Astrocyte of the cerebellum (primary cell): ENCODE data around the gene NCLN.
A peak's percentile ranks its signal among the peaks of the same experiment; 100 is the strongest.

ENCODE experiments used
- DNase-seq: peaks from one replicate; pipeline ENCODE4 v3.0.0-alpha.2; 2011; ENCODE audit warnings: low read depth
- H3K4me3 ChIP-seq: 2 replicates; pipeline ENCODE4 v1.5.1; 2011; ENCODE audit warnings: mild to moderate bottlenecking, low read depth, low read length, moderate library complexity
- in situ Hi-C: cut with HindIII; loops from 2 replicates; pipeline ENCODE4 v1.10.0; 2017; ENCODE audit warnings: low sequenced_read_pairs
- TF ChIP-seq, protein P1 (sequence below): IDR thresholded peaks from 2 replicates; pipeline ENCODE4 v1.5.1; 2012; ENCODE audit warnings: low read length, low read depth, moderate library complexity, mild to moderate bottlenecking; ENCODE audit errors: missing control alignments

NCLN gene

DNA sequence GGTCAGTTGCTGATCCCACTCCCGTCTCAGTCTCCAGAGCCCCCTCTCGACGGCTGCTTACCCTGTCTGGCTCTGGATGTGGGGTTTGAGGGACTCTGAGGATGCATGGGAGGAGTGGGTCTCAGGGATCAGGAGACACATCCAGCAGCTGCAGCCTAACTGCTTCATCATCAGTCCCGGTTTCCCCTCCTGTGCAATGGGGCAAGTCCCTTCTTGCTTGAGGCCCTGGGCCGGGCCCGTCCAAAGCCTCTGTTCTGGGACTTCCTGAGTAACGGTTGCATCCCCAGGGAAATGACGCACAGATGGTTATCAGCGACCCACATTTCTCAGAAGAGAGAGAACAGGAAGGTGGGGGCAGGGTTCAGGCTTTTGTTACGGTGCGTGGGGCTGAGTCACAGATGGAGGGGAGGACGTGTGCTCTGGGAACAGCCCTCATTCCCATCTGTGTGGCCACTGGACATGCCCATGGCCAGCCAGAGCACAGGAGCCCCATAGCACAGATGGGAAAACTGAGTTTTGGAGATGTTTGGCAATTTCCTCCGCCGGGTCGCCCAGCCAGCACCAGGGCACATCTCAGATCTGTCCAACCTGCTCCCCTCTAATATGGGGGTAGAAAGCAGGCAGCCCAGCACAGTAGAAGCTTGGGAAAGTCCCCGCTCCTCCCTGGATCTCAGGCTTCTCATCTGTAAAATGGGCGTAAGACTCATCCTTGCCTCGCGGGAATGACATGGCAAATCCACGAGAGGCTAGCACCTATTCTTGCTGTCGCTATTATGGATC lies 30.6 kb upstream of the NCLN start:
- H3K4me3 ChIP-seq = no peak overlapping the region
- TF ChIP-seq, protein P1, sequence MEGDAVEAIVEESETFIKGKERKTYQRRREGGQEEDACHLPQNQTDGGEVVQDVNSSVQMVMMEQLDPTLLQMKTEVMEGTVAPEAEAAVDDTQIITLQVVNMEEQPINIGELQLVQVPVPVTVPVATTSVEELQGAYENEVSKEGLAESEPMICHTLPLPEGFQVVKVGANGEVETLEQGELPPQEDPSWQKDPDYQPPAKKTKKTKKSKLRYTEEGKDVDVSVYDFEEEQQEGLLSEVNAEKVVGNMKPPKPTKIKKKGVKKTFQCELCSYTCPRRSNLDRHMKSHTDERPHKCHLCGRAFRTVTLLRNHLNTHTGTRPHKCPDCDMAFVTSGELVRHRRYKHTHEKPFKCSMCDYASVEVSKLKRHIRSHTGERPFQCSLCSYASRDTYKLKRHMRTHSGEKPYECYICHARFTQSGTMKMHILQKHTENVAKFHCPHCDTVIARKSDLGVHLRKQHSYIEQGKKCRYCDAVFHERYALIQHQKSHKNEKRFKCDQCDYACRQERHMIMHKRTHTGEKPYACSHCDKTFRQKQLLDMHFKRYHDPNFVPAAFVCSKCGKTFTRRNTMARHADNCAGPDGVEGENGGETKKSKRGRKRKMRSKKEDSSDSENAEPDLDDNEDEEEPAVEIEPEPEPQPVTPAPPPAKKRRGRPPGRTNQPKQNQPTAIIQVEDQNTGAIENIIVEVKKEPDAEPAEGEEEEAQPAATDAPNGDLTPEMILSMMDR = no peak
- DNase-seq = peak; percentile 66
- in situ Hi-C loops = no loop called here

DNA sequence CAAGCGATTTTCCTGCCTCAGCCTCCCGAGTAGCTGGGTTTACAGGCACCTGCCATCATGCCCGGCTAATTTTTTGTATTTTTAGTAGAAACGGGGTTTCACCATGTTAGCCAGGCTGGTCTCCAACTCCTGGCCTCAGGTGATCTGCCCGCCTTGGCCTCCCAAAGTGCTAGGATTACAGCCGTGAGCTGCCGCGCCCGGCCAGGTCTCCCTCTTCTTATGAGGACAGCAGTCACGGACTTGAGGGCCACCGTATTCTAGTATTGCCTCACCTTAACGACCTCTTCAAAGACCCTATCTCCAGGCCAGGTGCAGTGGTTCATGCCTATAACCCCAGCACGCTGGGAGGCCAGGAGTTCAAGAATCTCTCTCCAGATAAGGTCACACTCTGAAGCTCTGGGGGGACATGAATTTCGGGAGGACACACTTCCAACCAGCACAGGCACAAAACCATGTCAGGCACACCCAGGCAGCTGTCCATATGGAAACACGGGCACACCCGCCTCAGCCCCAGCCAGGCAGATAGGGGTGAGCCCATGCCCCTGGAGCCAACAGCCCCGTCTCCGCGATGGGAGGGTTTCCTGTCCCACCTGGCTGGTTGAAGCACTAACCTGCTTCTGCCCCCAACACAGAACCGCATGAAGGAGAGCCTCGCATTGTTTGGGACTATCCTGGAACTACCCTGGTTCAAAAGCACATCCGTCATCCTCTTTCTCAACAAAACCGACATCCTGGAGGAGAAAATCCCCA lies 28.5 kb upstream of the NCLN start:
- in situ Hi-C loops = no loop called here
- TF ChIP-seq, protein P1 = no peak
- no peak overlapping the region for H3K4me3 ChIP-seq

DNA sequence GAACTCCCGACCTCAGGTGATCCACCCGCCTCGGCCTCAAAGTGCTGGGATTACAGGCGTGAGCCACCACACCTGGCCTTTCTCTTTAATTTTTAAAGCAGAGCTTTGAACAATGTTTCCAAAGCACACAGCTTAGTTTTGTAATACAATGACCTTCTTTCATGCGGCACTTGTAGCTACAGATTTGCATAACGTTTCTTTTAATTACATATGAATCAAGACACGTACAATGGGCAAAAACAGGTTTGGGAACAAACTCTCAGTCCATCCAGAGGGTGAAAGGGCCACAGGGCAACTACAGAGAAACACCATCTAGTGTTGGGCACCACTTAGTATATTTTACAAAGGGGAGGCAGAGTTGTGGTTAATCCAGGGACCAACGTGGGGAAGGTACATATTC lies 26.2 kb upstream of the NCLN start:
- TF ChIP-seq, protein P1 = no peak
- no peak for DNase-seq
- H3K4me3 ChIP-seq = no peak overlapping the region
- in situ Hi-C loops = no loop called here

More for the DNA sequence above, 28.5 kb upstream of the NCLN start:
- no peak for DNase-seq

DNA sequence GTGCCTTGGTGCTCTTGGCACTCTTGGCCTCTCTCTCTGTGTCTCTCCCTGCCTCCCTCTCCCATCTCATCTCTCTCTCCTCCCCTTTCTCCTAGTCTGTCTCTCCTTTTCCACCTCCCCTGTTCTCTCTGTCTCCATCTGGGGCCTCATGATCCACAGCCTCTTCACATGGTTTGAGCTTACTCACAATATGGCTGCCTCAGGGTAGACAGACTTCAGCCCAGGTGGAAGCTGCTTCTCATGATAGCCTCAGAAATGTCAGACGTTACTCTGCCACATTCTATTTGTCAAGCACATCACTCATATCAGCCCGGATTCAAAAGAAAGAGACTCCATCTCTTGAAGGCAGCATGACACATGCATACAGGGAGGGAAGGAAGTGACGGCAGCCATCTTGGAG lies 25.5 kb upstream of the NCLN start:
- no peak overlapping the region for H3K4me3 ChIP-seq
- in situ Hi-C loops = no loop called here
- TF ChIP-seq, protein P1 = no peak
- DNase-seq = no peak

DNA sequence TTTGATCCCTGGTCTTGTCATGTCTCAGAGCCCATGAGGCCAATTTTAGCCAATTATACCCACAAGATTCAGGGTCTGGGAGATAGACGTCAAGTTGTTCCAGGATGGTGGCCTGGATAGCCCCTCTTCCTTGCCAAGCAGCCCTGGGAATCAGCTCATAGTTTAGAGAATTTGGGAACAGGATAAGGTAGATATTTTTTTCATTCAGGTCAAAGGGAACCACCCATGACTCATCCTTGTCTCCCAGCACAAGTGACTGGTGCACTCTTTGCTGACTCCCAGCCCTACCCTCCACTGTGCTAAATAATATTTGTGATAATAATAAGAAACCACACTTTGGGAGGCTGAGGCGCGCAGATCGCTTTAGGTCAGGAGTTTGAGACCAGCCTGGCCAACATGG lies 24.3 kb upstream of the NCLN start:
- in situ Hi-C loops = no loop called here
- no peak overlapping the region for H3K4me3 ChIP-seq
- TF ChIP-seq, protein P1 = no peak
- no peak for DNase-seq

DNA sequence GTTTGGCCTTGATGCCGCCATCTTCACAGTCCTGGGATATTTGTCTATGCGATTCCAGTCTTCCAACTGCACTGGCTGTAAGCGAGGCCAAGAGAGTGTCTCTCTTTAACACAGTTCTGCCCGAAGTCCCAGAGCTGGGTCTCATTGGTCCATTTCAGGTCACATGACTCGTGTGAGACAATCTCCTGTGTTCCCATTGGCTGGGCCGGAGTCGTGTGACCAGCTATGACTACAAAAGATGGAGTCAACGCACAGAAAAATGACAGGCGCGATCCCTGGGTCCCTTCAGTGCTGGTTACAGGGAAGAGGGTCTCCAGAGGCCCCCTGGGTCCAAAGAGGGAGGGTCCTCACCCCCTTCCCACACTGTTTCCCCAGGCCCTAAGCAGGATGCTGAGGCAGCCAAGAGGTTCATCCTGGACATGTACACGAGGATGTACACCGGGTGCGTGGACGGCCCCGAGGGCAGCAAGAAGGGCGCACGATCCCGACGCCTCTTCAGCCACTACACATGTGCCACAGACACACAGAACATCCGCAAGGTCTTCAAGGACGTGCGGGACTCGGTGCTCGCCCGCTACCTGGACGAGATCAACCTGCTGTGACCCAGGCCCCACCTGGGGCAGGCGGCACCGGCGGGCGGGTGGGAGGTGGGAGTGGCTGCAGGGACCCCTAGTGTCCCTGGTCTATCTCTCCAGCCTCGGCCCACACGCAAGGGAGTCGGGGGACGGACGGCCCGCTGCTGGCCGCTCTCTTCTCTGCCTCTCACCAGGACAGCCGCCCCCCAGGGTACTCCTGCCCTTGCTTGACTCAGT lies 23.1 kb upstream of the NCLN start:
- DNase-seq = no peak
- in situ Hi-C loops = no loop called here
- TF ChIP-seq, protein P1 = no peak
- no peak overlapping the region for H3K4me3 ChIP-seq
